ENCODE data around the gene CTNNB1. TPM values are rescaled to one million over a fixed set of nuclear protein-coding genes. Genes with fewer than 3 reads are reported as not detected.

The CTNNB1 gene
- total and polyA plus RNA-seq, 8 donors, result 65.7 to 658 (median 203) TPM

- intact Hi-C loops (cut with DNase I; ENCODE audit: low total_unique reads), result no loop called here
- Histone ChIP-seq H3K4me3 (no peak overlapping the region), H3K27me3 (no peaks in the 10 kb centered on the region), H3K36me3 (no peaks in the 10 kb centered on the region), H3K27ac (no peak overlapping the region), H3K9me3 (no peaks in the 10 kb centered on the region), H3K4me1 (peaks cover 0 to 6% (median 0%) of the 10 kb centered on the region in 4 donors)
- 73 to 80% (median 80%) methylated on average over 3 of the region's 3 CpGs for WGBS, 5 donors
- DNase-seq, result peak in 1 of 2 donors; percentile 50
- TF ChIP-seq POLR2A (IDR thresholded peaks at IDR 0.05) (no peak), CTCF (IDR thresholded peaks at IDR 0.05) (no peak), EP300 (IDR thresholded peaks at IDR 0.05) (no peak), POLR2AphosphoS5 (IDR thresholded peaks at IDR 0.05) (no peak)
These were observed 39.6 kb upstream of the CTNNB1 start for GRCh38 chr3:41159588-41160189.

GRCh38 chr3:41162541-41162940 lies 36.8 kb upstream of the CTNNB1 start:
- peaks cover 0 to 6% (median 0%) of the 10 kb centered on the region in 4 donors for H3K4me1 ChIP-seq
- DNase-seq, result no peak
- H3K9me3 ChIP-seq, result no peaks in the 10 kb centered on the region
- H3K36me3 ChIP-seq, result no peaks in the 10 kb centered on the region
- intact Hi-C loops (cut with DNase I; ENCODE audit: low total_unique reads), result no loop called here
- H3K27ac ChIP-seq, result no peak overlapping the region
- no peak overlapping the region for H3K4me3 ChIP-seq
- no peaks in the 10 kb centered on the region for H3K27me3 ChIP-seq
- 89 to 96% (median 94%) methylated on average over 3 of the region's 3 CpGs for WGBS, 5 donors
- TF ChIP-seq CTCF (IDR thresholded peaks at IDR 0.05), result no peak

GRCh38 chr3:41163006-41163405 lies 36.3 kb upstream of the CTNNB1 start:
- Histone ChIP-seq H3K4me3 (no peak overlapping the region), H3K4me1 (peaks cover 0 to 6% (median 0%) of the 10 kb centered on the region in 4 donors), H3K9me3 (no peaks in the 10 kb centered on the region), H3K36me3 (no peaks in the 10 kb centered on the region), H3K27ac (no peak overlapping the region), H3K27me3 (no peaks in the 10 kb centered on the region)
- WGBS, 5 donors, result 33 to 60% (median 50%) methylated on average over 1 of the region's 1 CpG
- DNase-seq, result no peak
- intact Hi-C loops (cut with DNase I; ENCODE audit: low total_unique reads), result no loop called here
- TF ChIP-seq POLR2A (IDR thresholded peaks at IDR 0.05) (no peak), CTCF (IDR thresholded peaks at IDR 0.05) (no peak), EP300 (IDR thresholded peaks at IDR 0.05) (no peak), POLR2AphosphoS5 (IDR thresholded peaks at IDR 0.05) (no peak)

- H3K4me3 ChIP-seq, result no peak overlapping the region
- H3K36me3 ChIP-seq, result no peaks in the 10 kb centered on the region
- H3K27ac ChIP-seq, result no peak overlapping the region
- peaks cover 0 to 6% (median 0%) of the 10 kb centered on the region in 4 donors for H3K4me1 ChIP-seq
- TF ChIP-seq POLR2A (IDR thresholded peaks at IDR 0.05) (no peak), POLR2AphosphoS5 (IDR thresholded peaks at IDR 0.05) (peak in 1 of 3 donors; percentile 48)
- no peaks in the 10 kb centered on the region for H3K27me3 ChIP-seq
- 55 to 68% (median 60%) methylated on average over 3 of the region's 3 CpGs for WGBS, 5 donors
- intact Hi-C loops (cut with DNase I; ENCODE audit: low total_unique reads), result no loop called here
- H3K9me3 ChIP-seq, result no peaks in the 10 kb centered on the region
- DNase-seq, result peak in 1 of 2 donors; percentile 46
These were observed 35.9 kb upstream of the CTNNB1 start for GRCh38 chr3:41163421-41163820.

- intact Hi-C loops (cut with DNase I; ENCODE audit: low total_unique reads), result no loop called here
- TF ChIP-seq CTCF (IDR thresholded peaks at IDR 0.05), result no peak
- TF ChIP-seq POLR2AphosphoS5 (IDR thresholded peaks at IDR 0.05), result no peak
- TF ChIP-seq EP300 (IDR thresholded peaks at IDR 0.05), result no peak
- TF ChIP-seq POLR2A (IDR thresholded peaks at IDR 0.05), result no peak
- 46 to 56% (median 54%) methylated on average over 2 of the region's 2 CpGs for WGBS, 5 donors
- no peak overlapping the region for H3K27ac ChIP-seq
- peaks cover 0 to 6% (median 0%) of the 10 kb centered on the region in 4 donors for H3K4me1 ChIP-seq
- no peaks in the 10 kb centered on the region for H3K9me3 ChIP-seq
- H3K36me3 ChIP-seq, result no peaks in the 10 kb centered on the region
- no peak for DNase-seq
- no peak overlapping the region for H3K4me3 ChIP-seq
- H3K27me3 ChIP-seq, result no peaks in the 10 kb centered on the region
These were observed 34.5 kb upstream of the CTNNB1 start for GRCh38 chr3:41164777-41165176.
